ENCODE results near the gene SLC22A4.
A peak's percentile ranks its signal among the peaks of the same experiment; 100 is the strongest.

The SLC22A4 gene

DNA sequence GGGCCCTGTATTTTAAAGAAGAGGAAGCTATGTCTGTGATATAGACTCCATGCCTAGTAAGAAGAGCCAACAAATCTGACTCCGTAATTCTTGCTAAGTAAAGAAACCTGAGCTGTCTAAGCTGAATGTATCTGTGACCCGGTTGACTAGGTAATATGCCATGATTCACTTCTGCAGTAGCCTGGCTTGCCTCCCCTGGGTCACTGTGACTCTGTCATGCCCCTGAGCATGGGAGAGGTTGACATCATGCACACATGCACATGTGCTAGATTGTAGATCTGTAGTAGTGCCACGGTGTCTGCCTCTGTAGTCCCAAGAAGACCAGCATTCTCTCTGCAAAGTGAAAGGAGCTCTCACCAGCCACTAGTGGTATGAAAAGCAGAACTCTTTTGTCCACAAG, 84.4 kb downstream of the SLC22A4 start:
- no peak for DNase-seq

GRCh38 chr5:132380047-132380446, 85.9 kb downstream of the SLC22A4 start:
- no peak for DNase-seq

DNA sequence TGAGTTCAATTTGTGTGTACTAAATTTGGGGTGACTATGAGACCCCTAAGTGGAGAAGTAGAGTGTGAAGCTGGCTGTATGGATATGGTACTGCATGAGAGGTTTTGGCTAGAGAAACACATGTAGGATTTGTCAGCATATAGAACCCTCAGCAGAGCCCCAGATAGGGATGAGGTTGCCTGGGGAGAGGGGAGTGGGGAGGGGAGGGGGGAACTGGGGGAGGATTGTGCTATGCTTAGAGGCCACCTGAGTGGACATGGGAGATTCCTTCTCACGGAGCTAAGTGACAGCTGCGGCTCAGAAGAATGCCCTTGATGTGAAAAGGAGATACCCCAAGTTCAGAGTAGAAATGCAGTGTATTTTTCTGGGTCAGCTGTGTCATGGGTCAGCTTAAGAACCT, 86.5 kb downstream of the SLC22A4 start:
- DNase-seq: no peak

GRCh38 chr5:132381614-132382013, 87.4 kb downstream of the SLC22A4 start:
- no peak for DNase-seq

GRCh38 chr5:132383261-132383660, 89.1 kb downstream of the SLC22A4 start:
- no peak for DNase-seq

DNA sequence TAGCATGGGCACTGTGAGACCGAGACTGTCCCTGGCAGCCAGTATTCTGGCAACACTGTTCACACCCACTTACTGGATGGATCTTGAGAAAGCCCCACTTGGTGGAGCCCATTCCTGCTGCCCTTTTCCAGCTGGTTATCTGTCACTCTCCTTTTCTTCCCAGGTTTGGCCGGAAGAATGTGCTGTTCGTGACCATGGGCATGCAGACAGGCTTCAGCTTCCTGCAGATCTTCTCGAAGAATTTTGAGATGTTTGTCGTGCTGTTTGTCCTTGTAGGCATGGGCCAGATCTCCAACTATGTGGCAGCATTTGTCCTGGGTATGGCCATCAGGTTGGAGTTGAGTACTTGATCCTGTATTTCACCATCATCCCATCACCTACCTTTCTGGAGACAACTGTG, 89.8 kb downstream of the SLC22A4 start:
- no peak for DNase-seq

GRCh38 chr5:132384506-132385050, 90.4 kb downstream of the SLC22A4 start:
- no peak for DNase-seq

GRCh38 chr5:132385326-132386105, 91.3 kb downstream of the SLC22A4 start:
- peak; percentile 73 for DNase-seq

GRCh38 chr5:132386644-132387286, 92.6 kb downstream of the SLC22A4 start:
- DNase-seq: peak; percentile 83

- DNase-seq: peak; percentile 45
Observed at GRCh38 chr5:132387640-132388117, 93.5 kb downstream of the SLC22A4 start.

GRCh38 chr5:132388244-132389050, 94.3 kb downstream of the SLC22A4 start:
- DNase-seq: no peak

- no peak for DNase-seq
Observed at GRCh38 chr5:132389051-132389331, 94.8 kb downstream of the SLC22A4 start.

- DNase-seq: no peak
Observed at GRCh38 chr5:132389585-132390286, 95.5 kb downstream of the SLC22A4 start.

DNA sequence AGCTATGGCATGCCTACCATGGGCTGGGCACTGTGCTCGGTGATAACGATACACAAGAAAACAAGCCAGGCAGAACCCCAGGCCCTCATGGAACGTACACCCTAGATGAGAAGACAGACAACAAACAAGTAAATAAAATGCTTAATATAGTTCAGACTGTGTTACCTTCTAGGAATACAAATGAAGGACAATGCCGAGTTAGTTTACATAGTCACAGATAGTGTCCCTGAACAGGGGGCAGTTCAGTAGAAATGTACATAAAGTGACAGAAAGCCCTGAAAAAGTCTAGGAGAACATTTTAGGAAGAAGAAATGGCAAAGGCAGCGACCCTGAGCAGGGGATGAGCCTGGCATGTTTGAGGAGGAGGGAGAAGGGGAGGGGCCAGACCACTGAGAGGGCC, 97.1 kb downstream of the SLC22A4 start:
- no peak for DNase-seq

- DNase-seq: no peak
Observed at GRCh38 chr5:132391870-132392269, 97.7 kb downstream of the SLC22A4 start.

DNA sequence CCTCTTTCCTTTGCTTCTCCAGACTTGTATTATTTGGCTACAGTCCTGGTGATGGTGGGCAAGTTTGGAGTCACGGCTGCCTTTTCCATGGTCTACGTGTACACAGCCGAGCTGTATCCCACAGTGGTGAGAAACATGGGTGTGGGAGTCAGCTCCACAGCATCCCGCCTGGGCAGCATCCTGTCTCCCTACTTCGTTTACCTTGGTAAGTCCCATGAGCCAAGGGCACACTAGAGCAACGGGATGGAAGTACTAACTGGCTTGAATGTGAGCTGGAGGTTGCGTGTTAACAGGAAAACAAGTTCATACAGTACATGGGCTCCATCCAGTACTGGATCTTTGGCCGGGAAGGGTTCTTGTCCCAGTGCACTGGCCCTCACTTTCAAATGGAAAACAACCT, 98.2 kb downstream of the SLC22A4 start:
- no peak for DNase-seq

DNA sequence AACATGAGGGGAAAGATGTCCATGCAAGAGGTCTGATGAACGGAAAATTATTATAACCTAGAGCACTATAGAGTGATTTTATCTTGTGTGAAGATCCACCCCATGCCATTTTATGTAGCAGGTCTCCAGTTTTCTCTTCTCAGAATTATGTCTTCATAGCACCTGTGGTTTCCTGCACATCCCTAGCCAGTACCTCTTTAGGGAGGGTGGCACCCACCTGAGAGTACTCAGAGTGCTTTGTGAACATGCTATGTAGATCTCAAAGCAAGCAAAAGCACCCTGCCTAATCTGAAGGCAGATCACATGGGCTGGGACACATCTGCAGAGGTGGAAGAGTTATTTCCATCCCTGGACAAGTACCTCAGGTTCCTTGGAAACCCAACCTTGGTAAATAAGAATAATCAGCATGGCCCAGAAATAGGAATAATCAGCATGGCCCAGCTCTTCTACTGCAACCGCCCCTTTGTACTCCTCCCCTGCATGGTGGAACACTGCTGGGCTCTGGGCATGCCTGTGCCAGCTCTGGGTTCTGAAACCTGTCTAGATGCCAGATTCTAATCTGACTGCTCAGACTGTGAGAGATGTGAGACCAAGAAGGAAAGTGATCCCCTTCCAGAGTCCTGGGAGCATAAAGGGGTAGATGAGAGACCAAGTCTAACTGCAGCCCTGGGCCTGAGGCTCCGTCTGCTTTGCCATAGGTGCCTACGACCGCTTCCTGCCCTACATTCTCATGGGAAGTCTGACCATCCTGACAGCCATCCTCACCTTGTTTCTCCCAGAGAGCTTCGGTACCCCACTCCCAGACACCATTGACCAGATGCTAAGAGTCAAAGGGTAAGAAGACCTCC, 99.0 kb downstream of the SLC22A4 start:
- no peak for DNase-seq
